ENCODE measurements around the gene DLX1. TPM values are rescaled to one million over a fixed set of nuclear protein-coding genes. Genes with fewer than 3 reads are reported as not detected.
A peak's percentile ranks its signal among the peaks of the same experiment; 100 is the strongest.
"Not testable (repeated sequence)": the region's sequence is repeated elsewhere in the genome, so short reads cannot be mapped to it uniquely, and the experiment has no call there.

Gene DLX1
- total RNA-seq, 1 experiment from 2014 or later, result 14.9 TPM

- Histone ChIP-seq H3K27ac (peak overlapping the region; percentile 27), H3K36me3 (no peaks in the 10 kb centered on the region), H3K4me3 (peak overlapping the region; percentile 8; the same call in 1 of the 2 replicates), H3K9me3 (replicated peaks) (no peaks in the 10 kb centered on the region), H3K27me3 (no peaks in the 10 kb centered on the region), H3K4me1 (peaks cover 7% of the 10 kb centered on the region)
- DNase-seq, result peak; percentile 46 to 70
Measured at GRCh38 chr2:172052000-172052983, 33.0 kb upstream of the DLX1 start.

GRCh38 chr2:172053486-172053885 is 31.8 kb upstream of the DLX1 start:
- no peaks in the 10 kb centered on the region for H3K36me3 ChIP-seq
- DNase-seq, result no peak
- peaks cover 7% of the 10 kb centered on the region for H3K4me1 ChIP-seq
- no peak overlapping the region for H3K4me3 ChIP-seq
- no peak overlapping the region for H3K27ac ChIP-seq
- no peaks in the 10 kb centered on the region for H3K27me3 ChIP-seq
- H3K9me3 ChIP-seq (replicated peaks), result no peaks in the 10 kb centered on the region

- no peak for DNase-seq
- Histone ChIP-seq H3K27ac (no peak overlapping the region), H3K9me3 (replicated peaks) (no peaks in the 10 kb centered on the region)
Measured at GRCh38 chr2:172056293-172056692, 29.0 kb upstream of the DLX1 start.

GRCh38 chr2:172058660-172059059 is 26.6 kb upstream of the DLX1 start:
- Histone ChIP-seq H3K27me3 (no peaks in the 10 kb centered on the region), H3K27ac (no peak overlapping the region), H3K36me3 (no peaks in the 10 kb centered on the region), H3K4me1 (no peaks in the 10 kb centered on the region), H3K9me3 (replicated peaks) (no peaks in the 10 kb centered on the region), H3K4me3 (no peak overlapping the region)
- DNase-seq, result no peak

More at GRCh38 chr2:172056293-172056692, 29.0 kb upstream of the DLX1 start:
- Histone ChIP-seq H3K4me3 (no peak overlapping the region), H3K27me3 (no peaks in the 10 kb centered on the region), H3K36me3 (no peaks in the 10 kb centered on the region), H3K4me1 (peaks cover 7% of the 10 kb centered on the region)

GRCh38 chr2:172060118-172060517 is 25.2 kb upstream of the DLX1 start:
- not testable (repeated sequence) for H3K27ac ChIP-seq; H3K4me3 ChIP-seq; H3K9me3 ChIP-seq (replicated peaks); H3K36me3 ChIP-seq; DNase-seq; H3K27me3 ChIP-seq; H3K4me1 ChIP-seq

- Histone ChIP-seq H3K4me1 (no peaks in the 10 kb centered on the region), H3K27ac (no peak overlapping the region), H3K4me3 (no peak overlapping the region), H3K36me3 (no peaks in the 10 kb centered on the region), H3K27me3 (no peaks in the 10 kb centered on the region), H3K9me3 (replicated peaks) (no peaks in the 10 kb centered on the region)
- no peak for DNase-seq
Measured at GRCh38 chr2:172062402-172063004, 22.8 kb upstream of the DLX1 start.

- no peaks in the 10 kb centered on the region for H3K36me3 ChIP-seq
- no peaks in the 10 kb centered on the region for H3K4me1 ChIP-seq
- no peak overlapping the region for H3K4me3 ChIP-seq
- no peaks in the 10 kb centered on the region for H3K9me3 ChIP-seq (replicated peaks)
- DNase-seq, result no peak
- H3K27ac ChIP-seq, result no peak overlapping the region
- H3K27me3 ChIP-seq, result no peaks in the 10 kb centered on the region
Measured at GRCh38 chr2:172063446-172063845, 21.9 kb upstream of the DLX1 start.

GRCh38 chr2:172065111-172065510 is 20.2 kb upstream of the DLX1 start:
- no peak overlapping the region for H3K27ac ChIP-seq
- no peak overlapping the region for H3K4me3 ChIP-seq
- no peak for DNase-seq
- H3K36me3 ChIP-seq, result no peaks in the 10 kb centered on the region
- no peaks in the 10 kb centered on the region for H3K9me3 ChIP-seq (replicated peaks)
- H3K4me1 ChIP-seq, result no peaks in the 10 kb centered on the region
- H3K27me3 ChIP-seq, result no peaks in the 10 kb centered on the region

- Histone ChIP-seq H3K9me3 (replicated peaks) (no peaks in the 10 kb centered on the region), H3K27ac (no peak overlapping the region), H3K4me3 (no peak overlapping the region), H3K36me3 (no peaks in the 10 kb centered on the region), H3K27me3 (no peaks in the 10 kb centered on the region), H3K4me1 (no peaks in the 10 kb centered on the region)
- no peak for DNase-seq
Measured at GRCh38 chr2:172066394-172066886, 18.9 kb upstream of the DLX1 start.

GRCh38 chr2:172067905-172068304 is 17.4 kb upstream of the DLX1 start:
- H3K4me3 ChIP-seq; H3K36me3 ChIP-seq; H3K27ac ChIP-seq; H3K27me3 ChIP-seq; DNase-seq; H3K4me1 ChIP-seq; H3K9me3 ChIP-seq (replicated peaks): not testable (repeated sequence)

- Histone ChIP-seq H3K27ac (no peak overlapping the region), H3K36me3 (no peaks in the 10 kb centered on the region), H3K9me3 (replicated peaks) (no peaks in the 10 kb centered on the region), H3K4me1 (no peaks in the 10 kb centered on the region), H3K4me3 (no peak overlapping the region), H3K27me3 (no peaks in the 10 kb centered on the region)
- DNase-seq, result no peak
Measured at GRCh38 chr2:172070936-172071335, 14.4 kb upstream of the DLX1 start.

GRCh38 chr2:172072303-172072702 is 13.0 kb upstream of the DLX1 start:
- H3K4me1 ChIP-seq, result no peaks in the 10 kb centered on the region
- H3K36me3 ChIP-seq, result no peaks in the 10 kb centered on the region
- H3K9me3 ChIP-seq (replicated peaks), result no peaks in the 10 kb centered on the region
- no peak overlapping the region for H3K27ac ChIP-seq
- DNase-seq, result no peak
- no peaks in the 10 kb centered on the region for H3K27me3 ChIP-seq
- no peak overlapping the region for H3K4me3 ChIP-seq

- H3K36me3 ChIP-seq, result no peaks in the 10 kb centered on the region
- no peaks in the 10 kb centered on the region for H3K27me3 ChIP-seq
- no peak for DNase-seq
- H3K9me3 ChIP-seq (replicated peaks), result no peaks in the 10 kb centered on the region
- H3K4me1 ChIP-seq, result no peaks in the 10 kb centered on the region
- H3K27ac ChIP-seq, result no peak overlapping the region
- no peak overlapping the region for H3K4me3 ChIP-seq
Measured at GRCh38 chr2:172072706-172073105, 12.6 kb upstream of the DLX1 start.

- Histone ChIP-seq H3K27ac (no peak overlapping the region), H3K27me3 (no peaks in the 10 kb centered on the region), H3K4me3 (no peak overlapping the region), H3K4me1 (no peaks in the 10 kb centered on the region), H3K36me3 (no peaks in the 10 kb centered on the region), H3K9me3 (replicated peaks) (no peaks in the 10 kb centered on the region)
- no peak for DNase-seq
Measured at GRCh38 chr2:172073518-172073917, 11.8 kb upstream of the DLX1 start.

- Histone ChIP-seq H3K36me3 (no peaks in the 10 kb centered on the region), H3K4me1 (no peaks in the 10 kb centered on the region), H3K4me3 (no peak overlapping the region), H3K27me3 (no peaks in the 10 kb centered on the region), H3K9me3 (replicated peaks) (no peaks in the 10 kb centered on the region), H3K27ac (no peak overlapping the region)
- no peak for DNase-seq
Measured at GRCh38 chr2:172074254-172074653, 11.1 kb upstream of the DLX1 start.

All from SJCRH30 (cell line).